HL-60/S4 treated with retinoic acid at 250 ng/mL for 4 days and 3 days (cell line): Measurements from ENCODE around the gene TTC38.

Experiments used
- in situ Hi-C: fragments of 300-500 bp; cut with MboI; formaldehyde crosslinking; loops from 2 replicates; pipeline ENCODE4 v1.7.0; 2022; ENCODE audit warnings: low sequenced_read_pairs

The TTC38 gene

DNA sequence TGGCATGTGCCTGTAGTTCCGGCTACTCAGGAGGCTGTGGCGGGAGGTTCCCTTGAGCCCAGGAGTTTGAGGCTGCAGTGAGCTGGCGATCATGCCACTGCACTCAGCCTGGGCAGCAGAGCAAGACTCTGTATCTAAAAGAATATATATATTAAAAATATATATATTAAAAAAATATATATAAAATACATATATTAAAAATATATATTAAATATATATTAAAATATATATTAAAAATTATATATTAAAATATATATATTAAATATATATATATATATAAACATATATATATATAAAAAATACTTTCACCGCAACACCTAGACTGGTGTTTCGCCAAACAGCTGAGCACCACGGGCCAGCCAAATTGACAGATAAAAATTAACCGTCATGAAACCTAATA, 8.8 kb downstream of the TTC38 start:
- in situ Hi-C loops = no loop called here

GRCh38 chr22:46278656-46279645, 11.1 kb downstream of the TTC38 start:
- in situ Hi-C loops = no loop called here

GRCh38 chr22:46280063-46280817, 12.4 kb downstream of the TTC38 start:
- in situ Hi-C loops = no loop called here

DNA sequence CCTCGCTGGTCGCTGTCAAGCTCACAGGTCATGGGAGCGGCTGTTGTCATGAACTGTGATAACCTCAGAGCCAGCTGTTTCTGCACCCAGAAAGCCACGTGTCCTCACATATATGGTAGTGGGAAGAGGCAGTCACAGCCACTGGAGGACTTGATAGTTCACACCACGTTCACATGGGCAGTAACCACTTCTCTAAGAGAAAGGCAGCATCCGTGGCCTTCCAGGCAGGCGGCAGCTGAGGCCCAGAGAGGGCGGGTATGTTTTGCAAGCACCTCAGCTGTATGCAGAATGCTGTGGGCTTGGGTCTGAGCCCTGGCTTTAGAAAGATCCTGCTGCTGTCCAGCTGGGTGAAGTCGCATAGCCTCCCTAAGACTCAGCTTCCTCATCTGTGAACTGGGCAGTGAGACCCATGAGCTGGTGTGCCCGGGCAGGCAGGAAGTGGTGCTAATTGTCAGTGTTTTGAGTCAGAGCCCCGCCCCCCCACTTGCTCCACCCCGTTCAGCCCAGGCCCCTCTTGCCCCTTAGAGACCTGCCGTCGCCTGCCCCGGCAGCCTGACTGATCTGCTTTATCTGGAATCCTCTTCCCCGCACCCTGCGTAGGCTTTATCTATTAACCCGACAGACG, 13.3 kb downstream of the TTC38 start:
- in situ Hi-C loops = no loop called here

- in situ Hi-C loops = no loop called here
These were observed 14.3 kb downstream of the TTC38 start for GRCh38 chr22:46281866-46282678.

- in situ Hi-C loops = no loop called here
These were observed 18.2 kb downstream of the TTC38 start for GRCh38 chr22:46286006-46286405.

DNA sequence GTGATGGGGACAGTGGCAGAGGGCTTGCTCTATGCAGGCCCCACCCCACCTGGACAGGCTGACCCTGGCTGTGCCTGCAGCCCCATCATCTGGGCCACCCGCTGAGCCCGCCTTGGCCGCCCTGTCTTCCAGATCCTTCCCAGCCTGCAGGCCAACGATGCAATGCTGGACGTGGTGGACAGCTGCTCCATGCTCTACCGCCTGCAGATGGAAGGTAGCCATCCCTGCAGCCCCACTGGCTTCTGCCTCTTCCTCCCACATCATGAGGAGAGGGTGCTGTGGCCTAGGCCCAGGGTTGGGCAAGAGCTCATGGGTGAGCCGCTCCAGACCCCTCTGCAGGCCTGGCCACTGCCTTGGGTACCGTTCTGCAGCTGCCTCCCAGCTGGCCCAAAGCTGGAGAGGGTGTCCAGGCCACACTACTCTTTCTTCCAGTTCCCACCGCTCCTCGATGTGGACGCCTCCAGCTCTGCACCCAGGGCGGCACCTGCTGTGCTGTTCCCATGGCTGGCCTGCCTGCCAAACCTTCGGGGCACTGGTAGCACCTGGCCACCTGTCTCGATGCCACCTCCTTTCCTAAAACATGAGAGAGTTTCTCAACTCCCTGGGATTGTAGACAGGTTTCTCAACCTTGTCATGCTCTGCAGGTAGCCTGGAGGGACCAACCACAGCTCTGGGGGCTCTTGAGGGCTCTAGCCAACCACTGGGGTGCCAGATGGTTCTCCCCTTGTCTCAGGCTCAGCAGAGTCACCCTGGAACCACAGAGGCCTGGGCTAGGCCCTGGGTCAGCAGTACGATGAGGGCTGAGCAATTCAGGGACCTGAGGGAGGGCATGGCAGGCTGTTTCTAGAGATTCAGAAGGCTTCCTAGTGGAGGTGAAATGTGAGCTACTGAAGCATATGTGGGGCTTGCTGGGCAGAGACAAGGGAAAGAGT, 19.4 kb downstream of the TTC38 start:
- in situ Hi-C loops = no loop called here

GRCh38 chr22:46287873-46288751, 20.3 kb downstream of the TTC38 start:
- in situ Hi-C loops = no loop called here

- in situ Hi-C loops = no loop called here
These were observed 21.0 kb downstream of the TTC38 start for GRCh38 chr22:46288846-46289243.

DNA sequence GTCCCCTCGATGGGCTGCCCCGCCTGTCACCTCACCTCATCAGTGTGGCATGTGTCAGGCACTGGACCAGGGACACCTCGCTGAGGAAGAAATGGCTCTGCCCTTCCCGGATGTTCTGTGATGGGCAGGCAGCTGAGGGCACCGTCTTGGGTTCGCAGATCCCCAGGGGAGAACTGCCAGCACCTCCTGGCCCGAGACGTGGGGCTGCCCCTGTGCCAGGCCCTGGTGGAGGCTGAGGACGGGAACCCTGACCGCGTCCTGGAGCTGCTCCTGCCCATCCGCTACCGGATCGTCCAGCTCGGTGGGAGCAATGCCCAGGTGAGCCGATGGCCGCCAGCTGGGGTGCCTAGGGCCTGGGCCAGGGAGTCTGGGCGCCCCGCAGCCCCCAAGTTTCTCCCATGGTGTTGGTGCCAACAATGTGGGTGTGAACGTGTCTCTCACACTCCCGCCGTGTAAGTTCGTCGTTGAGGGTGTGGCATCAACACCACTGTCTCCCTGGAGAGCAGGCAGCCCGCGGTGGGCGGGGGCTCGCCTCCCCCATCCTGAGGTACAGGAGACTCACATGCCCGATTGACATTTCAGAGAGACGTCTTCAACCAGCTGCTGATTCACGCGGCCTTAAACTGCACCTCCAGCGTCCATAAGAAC, 21.6 kb downstream of the TTC38 start:
- in situ Hi-C loops = no loop called here

GRCh38 chr22:46290121-46290842, 22.5 kb downstream of the TTC38 start:
- in situ Hi-C loops = no loop called here

GRCh38 chr22:46290843-46291785, 23.3 kb downstream of the TTC38 start:
- in situ Hi-C loops = no loop called here

DNA sequence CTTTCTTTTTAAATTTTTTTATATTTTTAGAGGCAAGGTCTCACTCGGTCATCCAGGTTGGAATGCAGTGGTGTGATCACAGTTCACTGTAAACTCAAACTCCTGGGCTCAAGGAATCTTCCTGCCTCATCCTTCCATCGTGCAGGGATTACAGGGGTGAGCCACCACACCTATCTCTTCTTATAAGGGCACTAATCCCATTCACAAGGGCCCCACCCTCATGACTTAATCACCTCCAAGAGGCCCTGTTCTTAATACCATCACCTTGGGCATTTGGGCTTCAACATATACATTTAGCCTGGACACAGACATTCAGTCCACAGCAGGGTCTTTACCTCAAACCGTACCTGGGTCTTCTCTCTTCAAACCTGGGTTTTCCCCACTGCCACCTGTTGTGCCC, 24.4 kb downstream of the TTC38 start:
- in situ Hi-C loops = no loop called here

DNA sequence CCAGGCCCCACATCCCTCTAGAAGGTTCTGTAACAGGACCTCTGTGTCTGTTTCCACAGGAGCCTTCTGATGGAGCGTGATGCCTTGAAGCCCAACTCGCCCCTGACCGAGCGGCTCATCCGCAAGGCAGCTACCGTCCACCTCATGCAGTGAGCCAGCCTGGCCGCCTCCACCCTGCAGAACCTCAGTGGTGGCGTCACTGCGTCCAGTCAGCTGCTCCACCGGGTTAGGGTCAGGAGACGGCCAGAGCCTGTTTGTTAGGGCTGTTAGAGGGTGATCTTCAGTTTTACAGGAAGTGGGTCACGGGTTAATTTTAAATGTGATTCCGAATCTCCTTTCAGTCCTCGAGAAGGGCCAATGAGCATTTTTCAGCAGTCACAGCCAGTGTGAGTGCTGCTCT, 24.9 kb downstream of the TTC38 start:
- in situ Hi-C loops = no loop called here

GRCh38 chr22:46293577-46294260, 25.9 kb downstream of the TTC38 start:
- in situ Hi-C loops = no loop called here

DNA sequence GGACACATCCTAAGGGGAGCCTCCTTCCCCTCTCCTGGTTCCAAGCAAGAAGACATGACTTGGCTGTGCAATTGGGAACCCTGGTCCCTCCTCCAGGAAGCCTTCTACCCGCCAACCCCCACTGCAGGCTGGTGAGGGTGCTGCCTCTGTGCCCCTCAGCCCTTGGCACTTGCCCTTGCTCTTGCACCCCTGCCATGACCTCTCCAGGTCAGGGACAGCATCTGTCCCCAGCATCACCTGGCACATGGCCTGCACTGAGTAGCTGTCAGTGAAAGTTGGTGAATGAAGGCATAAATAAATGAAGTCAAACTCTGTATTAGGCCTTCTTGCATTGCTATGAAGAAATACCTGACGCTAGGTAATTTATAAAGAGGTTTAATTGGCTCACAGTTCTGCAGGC, 27.0 kb downstream of the TTC38 start:
- in situ Hi-C loops = no loop called here
